Panc1 (cell line): ENCODE results near the gene SARNP.

ENCODE experiments used
- POLR2AphosphoS5 ChIP-seq: IDR thresholded peaks from 2 replicates; pipeline ENCODE4 v1.6.1; 2012; ENCODE audit warnings: mild to moderate bottlenecking, low read depth, low read length, moderate library complexity
- TF ChIP-seq, protein P1 (sequence below): fragments of 450-650 bp; IDR thresholded peaks from 2 replicates; pipeline ENCODE4 v1.5.1; 2017; ENCODE audit warnings: mild to moderate bottlenecking
- TF ChIP-seq, protein P2 (sequence below), 2 experiments: IDR thresholded peaks; 2 replicates each; pipeline ENCODE4 v1.6.1; 2011 to 2012; ENCODE audit warnings: low read depth in 2 of 2, control low read depth in 1 of 2, low read length in 1 of 2, mild to moderate bottlenecking in 1 of 2, moderate library complexity in 1 of 2; ENCODE audit not compliant: insufficient read depth in 1 of 2

DNA sequence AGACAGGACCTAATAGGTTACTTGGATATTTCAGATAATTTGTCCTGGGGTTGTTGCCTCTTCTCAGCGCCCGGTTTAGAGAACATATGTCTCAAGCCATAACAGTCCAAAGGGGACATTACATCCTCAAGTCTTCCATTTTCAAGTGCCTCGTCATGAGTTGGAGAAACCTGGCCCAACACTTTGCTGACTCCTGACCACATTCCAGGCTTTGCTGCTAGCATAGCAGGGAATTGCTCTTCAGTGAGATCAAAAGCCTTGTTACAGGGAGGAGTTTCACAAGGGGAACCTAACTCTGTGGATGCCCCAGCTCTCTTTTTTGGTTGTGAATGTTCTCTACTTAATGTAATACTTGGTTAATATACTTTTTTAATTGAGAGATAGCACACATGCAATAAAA is 33.4 kb upstream of the SARNP start:
- TF ChIP-seq, protein P1, sequence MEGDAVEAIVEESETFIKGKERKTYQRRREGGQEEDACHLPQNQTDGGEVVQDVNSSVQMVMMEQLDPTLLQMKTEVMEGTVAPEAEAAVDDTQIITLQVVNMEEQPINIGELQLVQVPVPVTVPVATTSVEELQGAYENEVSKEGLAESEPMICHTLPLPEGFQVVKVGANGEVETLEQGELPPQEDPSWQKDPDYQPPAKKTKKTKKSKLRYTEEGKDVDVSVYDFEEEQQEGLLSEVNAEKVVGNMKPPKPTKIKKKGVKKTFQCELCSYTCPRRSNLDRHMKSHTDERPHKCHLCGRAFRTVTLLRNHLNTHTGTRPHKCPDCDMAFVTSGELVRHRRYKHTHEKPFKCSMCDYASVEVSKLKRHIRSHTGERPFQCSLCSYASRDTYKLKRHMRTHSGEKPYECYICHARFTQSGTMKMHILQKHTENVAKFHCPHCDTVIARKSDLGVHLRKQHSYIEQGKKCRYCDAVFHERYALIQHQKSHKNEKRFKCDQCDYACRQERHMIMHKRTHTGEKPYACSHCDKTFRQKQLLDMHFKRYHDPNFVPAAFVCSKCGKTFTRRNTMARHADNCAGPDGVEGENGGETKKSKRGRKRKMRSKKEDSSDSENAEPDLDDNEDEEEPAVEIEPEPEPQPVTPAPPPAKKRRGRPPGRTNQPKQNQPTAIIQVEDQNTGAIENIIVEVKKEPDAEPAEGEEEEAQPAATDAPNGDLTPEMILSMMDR: no peak
- no peak for TF ChIP-seq POLR2AphosphoS5
- TF ChIP-seq, protein P2, sequence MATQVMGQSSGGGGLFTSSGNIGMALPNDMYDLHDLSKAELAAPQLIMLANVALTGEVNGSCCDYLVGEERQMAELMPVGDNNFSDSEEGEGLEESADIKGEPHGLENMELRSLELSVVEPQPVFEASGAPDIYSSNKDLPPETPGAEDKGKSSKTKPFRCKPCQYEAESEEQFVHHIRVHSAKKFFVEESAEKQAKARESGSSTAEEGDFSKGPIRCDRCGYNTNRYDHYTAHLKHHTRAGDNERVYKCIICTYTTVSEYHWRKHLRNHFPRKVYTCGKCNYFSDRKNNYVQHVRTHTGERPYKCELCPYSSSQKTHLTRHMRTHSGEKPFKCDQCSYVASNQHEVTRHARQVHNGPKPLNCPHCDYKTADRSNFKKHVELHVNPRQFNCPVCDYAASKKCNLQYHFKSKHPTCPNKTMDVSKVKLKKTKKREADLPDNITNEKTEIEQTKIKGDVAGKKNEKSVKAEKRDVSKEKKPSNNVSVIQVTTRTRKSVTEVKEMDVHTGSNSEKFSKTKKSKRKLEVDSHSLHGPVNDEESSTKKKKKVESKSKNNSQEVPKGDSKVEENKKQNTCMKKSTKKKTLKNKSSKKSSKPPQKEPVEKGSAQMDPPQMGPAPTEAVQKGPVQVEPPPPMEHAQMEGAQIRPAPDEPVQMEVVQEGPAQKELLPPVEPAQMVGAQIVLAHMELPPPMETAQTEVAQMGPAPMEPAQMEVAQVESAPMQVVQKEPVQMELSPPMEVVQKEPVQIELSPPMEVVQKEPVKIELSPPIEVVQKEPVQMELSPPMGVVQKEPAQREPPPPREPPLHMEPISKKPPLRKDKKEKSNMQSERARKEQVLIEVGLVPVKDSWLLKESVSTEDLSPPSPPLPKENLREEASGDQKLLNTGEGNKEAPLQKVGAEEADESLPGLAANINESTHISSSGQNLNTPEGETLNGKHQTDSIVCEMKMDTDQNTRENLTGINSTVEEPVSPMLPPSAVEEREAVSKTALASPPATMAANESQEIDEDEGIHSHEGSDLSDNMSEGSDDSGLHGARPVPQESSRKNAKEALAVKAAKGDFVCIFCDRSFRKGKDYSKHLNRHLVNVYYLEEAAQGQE (IDR thresholded peaks at IDR 0.05; ENCODE audit: insufficient read depth in 1 of 2, low read depth in 2 of 2, low read length in 1 of 2): no peak
